Glutamatergic neuron (in vitro differentiated cells): ENCODE data around the gene STX1B. TPM values are rescaled to one million over a fixed set of nuclear protein-coding genes. Genes with fewer than 3 reads are reported as not detected.
A peak's percentile ranks its signal among the peaks of the same experiment; 100 is the strongest.

Experiments
- DNase-seq: peaks from one replicate; pipeline ENCODE4 v3.0.0; 2022
- H3K27ac Mint-ChIP-seq: one replicate; pipeline ENCODE4 v1.8.0; 2020; ENCODE audit warnings: mild to moderate bottlenecking, mixed read lengths, inconsistent platforms; ENCODE audit not compliant: unreplicated experiment
- H3K27me3 Mint-ChIP-seq: one replicate; pipeline ENCODE4 v1.8.0; 2020; ENCODE audit warnings: mild to moderate bottlenecking, moderate library complexity, mixed read lengths, inconsistent platforms; ENCODE audit not compliant: unreplicated experiment
- H3K36me3 Mint-ChIP-seq: one replicate; pipeline ENCODE4 v1.8.0; 2020; ENCODE audit warnings: mild to moderate bottlenecking, mixed read lengths, inconsistent platforms; ENCODE audit not compliant: unreplicated experiment
- H3K4me1 Mint-ChIP-seq: one replicate; pipeline ENCODE4 v1.8.0; 2020; ENCODE audit warnings: mild to moderate bottlenecking, low read depth, mixed read lengths, inconsistent platforms; ENCODE audit not compliant: unreplicated experiment
- H3K4me3 Mint-ChIP-seq: one replicate; pipeline ENCODE4 v1.8.0; 2020; ENCODE audit warnings: mild to moderate bottlenecking, mixed read lengths, inconsistent platforms; ENCODE audit not compliant: unreplicated experiment
- H3K9me3 Mint-ChIP-seq: one replicate; pipeline ENCODE4 v1.8.0; 2020; ENCODE audit warnings: mild to moderate bottlenecking, moderate library complexity, mixed read lengths, inconsistent platforms; ENCODE audit not compliant: unreplicated experiment
- total RNA-seq: library from RNA; stranded (reverse); fragmentation: NEBNext Ultra II Directional; extraction: Animal tissue kit (Norgen Biotek cat#: 25700); gene quantifications from one replicate; pipeline ENCODE4 v1.2.1, GENCODE V29; 2021; ENCODE audit not compliant: unreplicated experiment
- TF ChIP-seq, protein P1 (sequence below): fragments of 200-600 bp; sonication (generic); IDR thresholded peaks from one replicate; pipeline ENCODE4 v1.5.0; 2021; ENCODE audit not compliant: partially characterized antibody, unreplicated experiment

Gene STX1B
- total RNA-seq, 1 donor from 2014 or later = 51.6 TPM

DNA sequence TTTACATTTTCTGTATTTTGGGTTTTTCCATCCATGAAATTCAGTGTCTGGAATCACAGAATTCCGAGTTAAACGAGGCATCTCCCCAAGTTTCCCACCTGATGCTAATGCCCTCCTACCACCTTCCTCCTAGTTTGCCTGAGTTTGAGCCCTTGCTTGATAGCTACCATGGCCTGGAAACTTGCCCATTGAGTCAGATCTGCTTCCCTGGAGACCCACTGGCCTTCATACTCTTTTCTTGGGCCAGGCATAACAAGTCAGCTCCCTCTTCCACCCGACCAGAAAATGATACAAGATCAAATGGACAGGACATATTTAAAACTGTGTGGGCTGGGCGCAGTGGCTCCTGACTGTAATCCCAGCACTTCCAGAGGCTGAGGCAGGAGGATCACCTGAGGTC is 42.6 kb downstream of the STX1B start:
- DNase-seq = no peak
- peak overlapping the region; percentile 5 for H3K27ac Mint-ChIP-seq
- TF ChIP-seq, protein P1, sequence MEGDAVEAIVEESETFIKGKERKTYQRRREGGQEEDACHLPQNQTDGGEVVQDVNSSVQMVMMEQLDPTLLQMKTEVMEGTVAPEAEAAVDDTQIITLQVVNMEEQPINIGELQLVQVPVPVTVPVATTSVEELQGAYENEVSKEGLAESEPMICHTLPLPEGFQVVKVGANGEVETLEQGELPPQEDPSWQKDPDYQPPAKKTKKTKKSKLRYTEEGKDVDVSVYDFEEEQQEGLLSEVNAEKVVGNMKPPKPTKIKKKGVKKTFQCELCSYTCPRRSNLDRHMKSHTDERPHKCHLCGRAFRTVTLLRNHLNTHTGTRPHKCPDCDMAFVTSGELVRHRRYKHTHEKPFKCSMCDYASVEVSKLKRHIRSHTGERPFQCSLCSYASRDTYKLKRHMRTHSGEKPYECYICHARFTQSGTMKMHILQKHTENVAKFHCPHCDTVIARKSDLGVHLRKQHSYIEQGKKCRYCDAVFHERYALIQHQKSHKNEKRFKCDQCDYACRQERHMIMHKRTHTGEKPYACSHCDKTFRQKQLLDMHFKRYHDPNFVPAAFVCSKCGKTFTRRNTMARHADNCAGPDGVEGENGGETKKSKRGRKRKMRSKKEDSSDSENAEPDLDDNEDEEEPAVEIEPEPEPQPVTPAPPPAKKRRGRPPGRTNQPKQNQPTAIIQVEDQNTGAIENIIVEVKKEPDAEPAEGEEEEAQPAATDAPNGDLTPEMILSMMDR = no peak
- H3K4me3 Mint-ChIP-seq = no peak overlapping the region
- peaks cover 7% of the 10 kb centered on the region for H3K9me3 Mint-ChIP-seq
- H3K36me3 Mint-ChIP-seq = peaks cover 8% of the 10 kb centered on the region
- peaks cover 6% of the 10 kb centered on the region for H3K27me3 Mint-ChIP-seq
- no peaks in the 10 kb centered on the region for H3K4me1 Mint-ChIP-seq

DNA sequence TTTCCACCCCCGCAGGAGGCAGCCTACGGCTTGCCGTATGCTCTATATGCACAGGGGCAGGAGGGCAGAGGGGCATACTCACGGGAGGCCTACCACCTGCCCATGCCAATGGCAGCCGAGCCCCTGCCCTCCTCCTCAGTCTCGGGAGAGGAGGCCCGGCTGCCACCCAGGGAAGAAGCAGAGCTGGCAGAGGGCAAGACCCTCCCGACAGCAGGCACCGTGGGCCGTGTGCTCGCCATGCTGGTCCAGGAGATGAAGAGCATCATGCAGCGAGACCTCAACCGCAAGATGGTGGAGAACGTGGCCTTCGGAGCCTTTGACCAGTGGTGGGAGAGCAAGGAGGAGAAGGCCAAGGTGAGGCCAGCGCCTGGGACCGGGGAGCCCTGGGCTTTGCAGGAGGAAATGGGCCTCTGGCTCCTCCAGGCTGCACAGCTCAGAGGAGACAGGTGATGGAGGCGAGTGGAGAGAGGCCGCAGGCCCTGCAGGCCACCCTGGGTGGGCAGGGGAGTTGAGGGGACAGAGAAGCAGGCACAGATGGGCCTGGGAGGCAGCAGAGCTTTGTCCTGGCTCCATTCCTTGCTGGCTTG is 44.3 kb downstream of the STX1B start:
- Mint-ChIP-seq H3K27me3 (peaks cover 4% of the 10 kb centered on the region), H3K36me3 (peaks cover 8% of the 10 kb centered on the region), H3K4me3 (no peak overlapping the region), H3K9me3 (peaks cover 7% of the 10 kb centered on the region), H3K27ac (no peak overlapping the region), H3K4me1 (no peaks in the 10 kb centered on the region)
- TF ChIP-seq, protein P1 = no peak
- no peak for DNase-seq

DNA sequence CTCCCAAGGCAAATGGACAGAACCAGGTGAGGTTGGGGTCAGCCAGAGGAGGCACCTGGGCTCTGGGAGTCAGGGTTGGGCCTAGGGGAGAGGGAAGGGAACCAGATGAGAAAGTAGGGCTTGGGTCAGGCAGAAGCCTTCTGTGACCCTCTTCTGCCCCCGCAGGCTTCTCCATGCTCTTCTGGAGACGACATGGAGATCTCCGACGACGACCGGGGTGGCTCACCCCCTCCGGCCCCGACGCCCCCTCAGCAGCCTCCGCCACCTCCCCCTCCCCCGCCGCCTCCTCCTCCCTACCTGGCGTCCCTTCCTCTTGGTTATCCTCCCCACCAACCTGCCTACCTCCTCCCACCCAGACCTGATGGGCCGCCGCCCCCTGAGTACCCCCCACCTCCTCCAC is 45.0 kb downstream of the STX1B start:
- H3K27me3 Mint-ChIP-seq = peaks cover 4% of the 10 kb centered on the region
- H3K9me3 Mint-ChIP-seq = peaks cover 7% of the 10 kb centered on the region
- DNase-seq = no peak
- no peak overlapping the region for H3K27ac Mint-ChIP-seq
- H3K4me1 Mint-ChIP-seq = no peaks in the 10 kb centered on the region
- no peak overlapping the region for H3K4me3 Mint-ChIP-seq
- TF ChIP-seq, protein P1 = no peak
- H3K36me3 Mint-ChIP-seq = peaks cover under 1% of the 10 kb centered on the region

DNA sequence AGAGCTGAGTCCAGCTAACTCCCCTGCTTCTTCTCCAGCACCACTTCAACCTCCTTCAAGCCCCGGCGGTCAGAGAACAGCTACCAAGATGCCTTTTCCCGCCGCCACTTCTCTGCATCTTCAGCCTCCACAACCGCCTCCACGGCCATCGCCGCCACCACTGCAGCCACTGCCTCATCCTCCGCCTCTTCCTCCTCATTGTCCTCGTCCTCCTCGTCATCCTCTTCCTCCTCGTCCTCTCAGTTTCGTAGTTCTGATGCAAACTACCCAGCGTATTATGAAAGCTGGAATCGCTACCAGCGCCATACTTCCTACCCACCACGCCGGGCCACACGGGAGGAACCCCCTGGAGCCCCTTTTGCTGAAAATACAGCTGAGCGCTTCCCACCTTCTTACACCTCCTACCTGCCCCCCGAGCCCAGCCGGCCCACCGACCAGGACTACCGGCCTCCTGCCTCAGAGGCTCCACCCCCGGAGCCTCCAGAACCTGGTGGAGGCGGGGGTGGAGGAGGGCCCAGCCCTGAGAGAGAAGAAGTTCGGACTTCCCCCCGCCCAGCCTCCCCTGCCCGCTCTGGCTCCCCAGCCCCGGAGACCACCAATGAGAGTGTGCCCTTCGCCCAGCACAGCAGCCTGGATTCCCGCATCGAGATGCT is 45.7 kb downstream of the STX1B start:
- H3K36me3 Mint-ChIP-seq = peaks cover 6% of the 10 kb centered on the region
- H3K27ac Mint-ChIP-seq = no peak overlapping the region
- DNase-seq = no peak
- TF ChIP-seq, protein P1 = no peak
- peaks cover 6% of the 10 kb centered on the region for H3K27me3 Mint-ChIP-seq
- peaks cover 11% of the 10 kb centered on the region for H3K9me3 Mint-ChIP-seq
- H3K4me1 Mint-ChIP-seq = peaks cover 4% of the 10 kb centered on the region
- no peak overlapping the region for H3K4me3 Mint-ChIP-seq

DNA sequence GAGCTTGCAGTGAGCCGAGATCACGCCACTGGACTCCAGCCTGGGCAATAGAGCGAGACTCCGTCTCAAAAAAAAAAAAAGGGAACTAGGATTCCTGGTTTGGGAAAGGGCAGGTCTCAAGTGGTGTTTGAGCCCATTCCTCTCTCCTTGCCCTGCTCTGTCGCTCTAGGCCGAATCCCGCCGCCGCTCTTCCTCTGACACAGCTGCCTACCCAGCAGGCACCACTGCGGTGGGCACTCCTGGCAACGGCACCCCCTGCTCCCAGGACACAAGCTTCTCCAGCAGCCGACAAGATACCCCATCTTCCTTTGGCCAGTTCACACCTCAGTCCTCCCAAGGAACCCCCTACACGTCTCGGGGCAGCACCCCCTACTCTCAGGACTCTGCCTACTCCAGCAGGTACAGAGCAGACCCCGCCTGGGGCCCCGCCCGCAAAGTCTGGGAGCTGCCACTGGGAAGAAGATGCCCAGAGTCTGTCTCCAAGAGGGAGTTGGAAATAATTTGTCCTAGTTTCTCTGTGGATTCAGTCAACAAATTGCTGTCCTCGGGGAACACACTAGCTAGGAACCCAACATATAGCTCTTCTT is 46.4 kb downstream of the STX1B start:
- H3K27ac Mint-ChIP-seq = no peak overlapping the region
- H3K4me3 Mint-ChIP-seq = no peak overlapping the region
- H3K36me3 Mint-ChIP-seq = peaks cover 11% of the 10 kb centered on the region
- DNase-seq = no peak
- TF ChIP-seq, protein P1 = no peak
- H3K4me1 Mint-ChIP-seq = peaks cover 6% of the 10 kb centered on the region
- H3K27me3 Mint-ChIP-seq = peaks cover 6% of the 10 kb centered on the region
- H3K9me3 Mint-ChIP-seq = peaks cover 16% of the 10 kb centered on the region
